Measurements from ENCODE around the gene AMER3.

DNA sequence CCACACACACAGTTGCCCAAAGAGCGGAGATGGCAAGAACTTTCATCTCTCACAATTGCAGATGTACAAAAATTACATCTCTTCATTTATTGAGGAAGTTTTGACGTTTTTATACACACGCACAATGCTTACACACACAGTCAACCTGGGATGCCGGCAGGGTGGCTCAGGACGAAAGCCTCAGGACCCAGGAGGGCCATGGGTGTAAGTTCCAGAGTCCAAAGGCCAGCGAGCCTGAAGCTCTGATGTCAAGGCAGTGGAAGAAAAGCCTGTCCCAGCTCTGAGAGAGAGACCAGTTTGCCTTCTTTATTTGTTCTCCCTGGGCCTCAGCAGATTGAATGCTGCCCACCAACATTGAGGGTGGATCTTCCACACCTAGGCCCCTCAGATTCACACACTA is 10.1 kb downstream of the AMER3 start:
- TF ChIP-seq ZNF274 (IDR thresholded peaks at IDR 0.05; ENCODE audit: low read depth, low read length): no peak
- TF ChIP-seq SUZ12 (IDR thresholded peaks at IDR 0.05; ENCODE audit: extremely low read depth, insufficient read depth, insufficient read length): no peak
- TF ChIP-seq YY1 (IDR thresholded peaks at IDR 0.05; ENCODE audit: insufficient read depth, insufficient read length): no peak

Data from NT2/D1 (cell line).